MCF 10A (cell line): ENCODE measurements around the gene ZSWIM5. TPM values are rescaled to one million over a fixed set of nuclear protein-coding genes. Genes with fewer than 3 reads are reported as not detected.
"Not testable (repeated sequence)": the region's sequence is repeated elsewhere in the genome, so short reads cannot be mapped to it uniquely, and the experiment has no call there.

Source experiments
- BruUV-seq: library from RNA; stranded (reverse); fragments of 400-500 nt; replicated peaks from 2 replicates; lab custom pipeline; 2021; lab: Mats Ljungman, UMichigan
- CTCF ChIA-PET: fragments of 300-600 bp; sonication (Branson Sonifier 250); formaldehyde crosslinking; extraction: SDS; loops from one replicate; lab custom pipeline; 2021; ENCODE audit warnings: antibody characterized with exemption, inconsistent platforms; lab: Yijun Ruan, JAX
- POLR2A ChIA-PET: fragments of 300-600, 350-650 bp; sonication (Branson Sonifier 250); formaldehyde crosslinking; extraction: SDS; loops from one replicate; lab custom pipeline; 2020; ENCODE audit warnings: antibody characterized with exemption, inconsistent platforms; lab: Yijun Ruan, JAX
- DNase-seq: peaks from one replicate; pipeline ENCODE4 v3.0.0-alpha.2; 2018; ENCODE audit not compliant: unreplicated experiment
- H3K27ac Mint-ChIP-seq: one replicate; pipeline ENCODE4 v1.8.0; 2022; ENCODE audit warnings: mild to moderate bottlenecking, low read depth, mixed read lengths; ENCODE audit not compliant: unreplicated experiment
- H3K27me3 Mint-ChIP-seq: one replicate; pipeline ENCODE4 v1.8.0; 2022; ENCODE audit warnings: mixed read lengths; ENCODE audit not compliant: insufficient read depth, unreplicated experiment
- H3K36me3 Mint-ChIP-seq: one replicate; pipeline ENCODE4 v1.8.0; 2022; ENCODE audit warnings: mild to moderate bottlenecking, moderate library complexity, mixed read lengths; ENCODE audit not compliant: insufficient read depth, unreplicated experiment
- H3K4me1 Mint-ChIP-seq: one replicate; pipeline ENCODE4 v1.8.0; 2022; ENCODE audit warnings: mixed read lengths; ENCODE audit not compliant: insufficient read depth, unreplicated experiment
- H3K4me3 Mint-ChIP-seq: one replicate; pipeline ENCODE4 v1.8.0; 2022; ENCODE audit warnings: mild to moderate bottlenecking, moderate library complexity, mixed read lengths; ENCODE audit not compliant: unreplicated experiment
- H3K9me3 Mint-ChIP-seq: one replicate; pipeline ENCODE4 v1.8.0; 2022; ENCODE audit warnings: mixed read lengths; ENCODE audit not compliant: unreplicated experiment
- intact Hi-C: fragments of 100-400 bp; cut with micrococcal nuclease; formaldehyde crosslinking; loops from 2 replicates; pipeline ENCODE4 v1.14.1; 2022
- total RNA-seq: library from RNA; stranded (reverse); gene quantifications from 2 replicates; pipeline ENCODE4 v1.2.3, GENCODE V29; 2022
- TF ChIP-seq, protein P1 (sequence below): fragments of 200-600 bp; IDR thresholded peaks from one replicate; pipeline ENCODE4 v1.8.0; 2022; ENCODE audit warnings: antibody characterized with exemption, mild to moderate bottlenecking; ENCODE audit not compliant: unreplicated experiment

Gene ZSWIM5
- total RNA-seq, 1 experiment from 2014 or later: 0.14 TPM

DNA sequence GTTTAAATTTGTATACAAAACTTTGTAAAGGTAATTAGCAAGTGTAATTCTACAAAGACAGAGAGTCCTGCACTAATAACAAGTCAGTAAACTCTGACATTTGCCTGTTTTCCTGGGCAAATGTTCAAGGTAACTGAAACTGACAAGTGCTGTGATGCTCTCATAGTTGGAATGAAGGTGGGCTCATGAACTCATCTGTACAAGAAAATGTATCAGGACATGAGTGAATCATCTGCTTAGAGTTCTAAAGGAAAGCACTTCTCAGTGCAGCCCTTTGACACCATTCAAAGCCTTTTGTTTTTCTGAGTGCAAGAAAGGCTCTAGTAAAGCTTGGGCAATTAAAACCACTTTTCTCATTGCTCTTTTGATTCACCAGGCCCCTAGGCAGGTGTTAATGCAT lies 102.9 kb downstream of the ZSWIM5 start:
- no peak for DNase-seq
- intact Hi-C loops: no loop called here
- CTCF ChIA-PET: no interaction called here

DNA sequence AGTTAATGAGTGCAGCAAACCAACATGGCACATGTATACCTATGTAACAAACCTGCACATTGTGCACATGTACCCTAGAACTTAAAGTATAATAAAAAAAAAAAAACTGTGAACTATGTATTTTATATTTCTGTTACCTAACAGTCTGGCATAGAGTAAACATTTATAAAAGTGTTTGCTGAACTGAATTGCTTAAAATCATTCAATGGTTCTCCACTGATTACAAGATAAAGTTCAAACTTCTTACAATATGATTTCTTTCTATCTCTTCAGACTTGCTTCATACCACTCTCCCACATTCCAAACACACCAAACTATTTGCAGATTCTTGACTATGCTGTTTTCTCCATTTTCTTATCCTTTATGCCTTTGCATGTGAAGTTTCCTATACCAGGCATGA lies 104.5 kb downstream of the ZSWIM5 start:
- CTCF ChIA-PET: no interaction called here
- no peaks in the 10 kb centered on the region for H3K9me3 Mint-ChIP-seq
- no peaks in the 10 kb centered on the region for H3K36me3 Mint-ChIP-seq
- intact Hi-C loops: no loop called here
- peaks cover 37% of the 10 kb centered on the region for H3K27me3 Mint-ChIP-seq
- no peak overlapping the region for H3K27ac Mint-ChIP-seq
- H3K4me3 Mint-ChIP-seq: no peak overlapping the region
- no TSS peak for BruUV-seq
- H3K4me1 Mint-ChIP-seq: no peaks in the 10 kb centered on the region
- TF ChIP-seq, protein P1, sequence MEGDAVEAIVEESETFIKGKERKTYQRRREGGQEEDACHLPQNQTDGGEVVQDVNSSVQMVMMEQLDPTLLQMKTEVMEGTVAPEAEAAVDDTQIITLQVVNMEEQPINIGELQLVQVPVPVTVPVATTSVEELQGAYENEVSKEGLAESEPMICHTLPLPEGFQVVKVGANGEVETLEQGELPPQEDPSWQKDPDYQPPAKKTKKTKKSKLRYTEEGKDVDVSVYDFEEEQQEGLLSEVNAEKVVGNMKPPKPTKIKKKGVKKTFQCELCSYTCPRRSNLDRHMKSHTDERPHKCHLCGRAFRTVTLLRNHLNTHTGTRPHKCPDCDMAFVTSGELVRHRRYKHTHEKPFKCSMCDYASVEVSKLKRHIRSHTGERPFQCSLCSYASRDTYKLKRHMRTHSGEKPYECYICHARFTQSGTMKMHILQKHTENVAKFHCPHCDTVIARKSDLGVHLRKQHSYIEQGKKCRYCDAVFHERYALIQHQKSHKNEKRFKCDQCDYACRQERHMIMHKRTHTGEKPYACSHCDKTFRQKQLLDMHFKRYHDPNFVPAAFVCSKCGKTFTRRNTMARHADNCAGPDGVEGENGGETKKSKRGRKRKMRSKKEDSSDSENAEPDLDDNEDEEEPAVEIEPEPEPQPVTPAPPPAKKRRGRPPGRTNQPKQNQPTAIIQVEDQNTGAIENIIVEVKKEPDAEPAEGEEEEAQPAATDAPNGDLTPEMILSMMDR: no peak
- POLR2A ChIA-PET: no interaction called here
- no peak for DNase-seq

More for the DNA sequence above, 102.9 kb downstream of the ZSWIM5 start:
- BruUV-seq: no TSS peak
- Mint-ChIP-seq H3K27me3 (peaks cover 25% of the 10 kb centered on the region), H3K4me3 (no peak overlapping the region), H3K9me3 (no peaks in the 10 kb centered on the region), H3K27ac (no peak overlapping the region), H3K4me1 (no peaks in the 10 kb centered on the region), H3K36me3 (no peaks in the 10 kb centered on the region)
- POLR2A ChIA-PET: no interaction called here
- TF ChIP-seq, protein P1: no peak

DNA sequence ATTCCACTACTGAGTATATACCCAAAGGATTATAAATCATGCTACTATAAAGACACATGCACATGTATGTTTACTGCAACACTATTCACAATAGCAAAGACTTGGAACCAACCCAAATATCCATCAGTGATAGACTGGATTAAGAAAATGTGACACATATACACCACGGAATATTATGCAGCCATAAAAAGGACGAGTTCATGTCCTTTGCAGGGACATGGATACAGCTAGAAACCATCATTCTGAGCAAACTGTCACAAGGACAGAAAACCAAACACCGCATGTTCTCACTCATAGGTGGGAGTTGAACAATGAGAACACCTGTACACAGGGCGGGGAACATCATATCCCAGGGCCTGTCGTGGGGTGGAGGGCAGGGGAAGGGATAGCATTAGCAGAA lies 104.9 kb downstream of the ZSWIM5 start:
- intact Hi-C loops, POLR2A ChIA-PET, H3K4me3 Mint-ChIP-seq, H3K9me3 Mint-ChIP-seq, CTCF ChIA-PET, H3K36me3 Mint-ChIP-seq, DNase-seq, BruUV-seq, H3K27ac Mint-ChIP-seq, H3K4me1 Mint-ChIP-seq: not testable (repeated sequence)
- peaks cover 37% of the 10 kb centered on the region for H3K27me3 Mint-ChIP-seq

DNA sequence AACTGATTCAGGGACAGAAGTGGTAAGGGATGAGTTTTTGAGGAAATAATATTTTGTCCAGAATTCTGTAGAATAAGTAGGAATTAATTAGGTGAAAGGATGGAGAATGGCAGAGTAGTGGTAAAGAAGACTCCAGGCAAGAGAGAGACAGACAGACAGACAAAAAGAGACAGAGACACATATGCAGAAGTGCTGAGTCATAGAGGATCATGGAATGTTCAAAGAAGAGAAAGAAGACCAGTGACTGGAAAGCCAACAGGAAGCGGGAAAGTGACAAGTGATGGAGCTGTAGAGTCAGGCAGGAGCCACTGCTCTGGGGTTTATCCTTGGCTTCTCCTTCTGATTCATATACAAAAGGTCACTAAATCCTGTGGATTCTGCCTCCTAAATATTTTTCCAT lies 108.5 kb downstream of the ZSWIM5 start:
- Mint-ChIP-seq H3K4me1 (no peaks in the 10 kb centered on the region), H3K36me3 (no peaks in the 10 kb centered on the region), H3K4me3 (no peak overlapping the region), H3K9me3 (no peaks in the 10 kb centered on the region), H3K27me3 (peaks cover 37% of the 10 kb centered on the region), H3K27ac (no peak overlapping the region)
- ChIA-PET POLR2A (no interaction called here), CTCF (no interaction called here)
- intact Hi-C loops: no loop called here
- no TSS peak for BruUV-seq
- peak; percentile 18 for DNase-seq
- TF ChIP-seq, protein P1: no peak

DNA sequence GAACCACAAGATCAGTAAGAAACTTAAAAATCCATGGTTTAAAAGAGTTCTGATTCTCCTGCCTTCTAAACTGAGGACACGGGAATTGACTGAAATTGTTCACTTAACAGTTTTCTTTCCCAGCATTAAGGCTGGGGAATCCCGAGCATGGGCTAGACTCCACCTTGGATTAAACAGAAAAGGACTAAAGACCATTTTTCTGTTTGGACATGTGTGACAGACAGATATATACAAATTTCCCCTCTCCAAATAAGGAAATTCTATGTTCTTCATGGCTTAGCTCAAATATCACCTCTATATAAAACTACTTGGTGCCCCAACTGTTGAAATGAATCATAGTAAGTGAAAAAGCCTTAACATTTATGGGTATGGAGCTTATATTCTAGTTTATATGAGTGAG lies 109.3 kb downstream of the ZSWIM5 start:
- H3K4me1 Mint-ChIP-seq: no peaks in the 10 kb centered on the region
- H3K4me3 Mint-ChIP-seq: no peak overlapping the region
- POLR2A ChIA-PET: no interaction called here
- no peaks in the 10 kb centered on the region for H3K36me3 Mint-ChIP-seq
- H3K27ac Mint-ChIP-seq: no peak overlapping the region
- TF ChIP-seq, protein P1: no peak
- intact Hi-C loops: no loop called here
- no peak for DNase-seq
- no TSS peak for BruUV-seq
- peaks cover 31% of the 10 kb centered on the region for H3K27me3 Mint-ChIP-seq
- no peaks in the 10 kb centered on the region for H3K9me3 Mint-ChIP-seq
- CTCF ChIA-PET: interaction anchor here (0.8 kb wide), 1 partner anchor 294 kb away, joined by 3 read pairs; no protein-coding TSS in a partner anchor
